HG02981 (cell line): ENCODE measurements around the gene CNPY4.
A peak's percentile ranks its signal among the peaks of the same experiment; 100 is the strongest.
"Not testable (repeated sequence)": the region's sequence is repeated elsewhere in the genome, so short reads cannot be mapped to it uniquely, and the experiment has no call there.

ENCODE experiments used
- ATAC-seq: cut with Tn5 transposase; IDR thresholded peaks from one replicate; pipeline ENCODE4 v1.9.1; 2021; ENCODE audit warnings: mild to moderate bottlenecking, moderate library complexity; ENCODE audit not compliant: unreplicated experiment

The CNPY4 gene

DNA sequence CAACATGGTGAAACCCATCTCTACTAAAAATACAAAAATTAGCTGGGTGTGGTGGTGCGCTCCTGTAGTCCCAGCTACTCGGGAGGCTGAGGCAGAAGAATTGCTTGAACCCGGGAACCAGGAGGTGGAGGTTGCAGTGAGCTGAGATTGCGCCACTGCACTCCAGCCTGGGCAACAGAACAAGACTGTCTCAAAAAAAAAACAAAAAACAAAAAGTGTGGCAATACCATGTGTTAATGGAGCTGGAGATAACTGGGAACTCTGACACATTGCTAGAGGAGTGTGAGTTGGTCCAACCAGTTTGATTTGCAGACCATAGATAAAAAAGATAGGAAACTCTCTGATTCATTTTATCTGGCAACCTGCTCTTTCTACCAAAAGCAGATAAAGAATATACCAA, 26.9 kb downstream of the CNPY4 start:
- ATAC-seq = not testable (repeated sequence)

GRCh38 chr7:100147278-100147677, 27.8 kb downstream of the CNPY4 start:
- no peak for ATAC-seq

- ATAC-seq = no peak
These were observed 28.8 kb downstream of the CNPY4 start for GRCh38 chr7:100148225-100148558.

DNA sequence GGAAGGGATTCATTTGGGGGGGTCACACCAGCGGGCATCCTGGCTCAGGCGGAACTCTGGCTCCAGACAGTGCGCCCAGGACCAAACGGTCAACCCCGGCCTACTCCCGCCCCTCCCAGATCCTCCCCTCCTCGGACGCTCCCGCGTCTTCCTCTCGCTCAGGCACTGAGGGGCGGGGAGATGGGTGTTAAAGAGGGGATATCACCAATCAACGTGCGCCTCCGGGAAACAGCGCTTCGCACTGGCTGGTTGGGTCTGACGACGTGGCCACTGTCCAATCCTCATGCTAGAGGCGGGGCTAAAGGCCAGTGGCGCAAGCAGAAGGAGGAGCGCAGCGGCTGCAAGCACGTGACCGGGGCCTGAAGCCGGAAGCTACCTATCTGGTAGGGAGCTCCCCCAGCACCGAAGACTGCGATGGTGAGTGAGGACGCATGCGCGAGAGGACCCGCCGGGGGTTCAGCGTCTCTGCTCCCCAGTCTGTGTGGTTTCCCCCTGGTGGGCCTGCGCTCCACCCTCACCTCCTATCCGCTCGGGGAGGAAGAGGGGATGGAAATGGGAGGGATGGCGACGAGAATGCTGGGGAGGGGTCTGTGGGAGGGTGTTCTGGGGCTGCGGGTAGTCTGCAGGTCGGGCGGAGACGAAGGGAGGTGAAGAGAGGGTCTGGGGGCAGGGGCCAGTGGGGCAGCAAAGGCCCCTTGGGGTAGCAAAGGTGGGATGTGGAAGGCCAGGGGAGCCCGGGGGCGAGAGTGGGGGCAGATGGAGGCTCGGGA, 29.3 kb downstream of the CNPY4 start, which contains the start of gene LAMTOR4:
TSS of gene LAMTOR4 (plus strand) at position 360 of the 770 bp plus-strand sequence. CDS start at position 415, 55 bp downstream.
- peak; percentile 99 for ATAC-seq

- ATAC-seq = no peak
These were observed 33.0 kb downstream of the CNPY4 start for GRCh38 chr7:100152404-100152803.

DNA sequence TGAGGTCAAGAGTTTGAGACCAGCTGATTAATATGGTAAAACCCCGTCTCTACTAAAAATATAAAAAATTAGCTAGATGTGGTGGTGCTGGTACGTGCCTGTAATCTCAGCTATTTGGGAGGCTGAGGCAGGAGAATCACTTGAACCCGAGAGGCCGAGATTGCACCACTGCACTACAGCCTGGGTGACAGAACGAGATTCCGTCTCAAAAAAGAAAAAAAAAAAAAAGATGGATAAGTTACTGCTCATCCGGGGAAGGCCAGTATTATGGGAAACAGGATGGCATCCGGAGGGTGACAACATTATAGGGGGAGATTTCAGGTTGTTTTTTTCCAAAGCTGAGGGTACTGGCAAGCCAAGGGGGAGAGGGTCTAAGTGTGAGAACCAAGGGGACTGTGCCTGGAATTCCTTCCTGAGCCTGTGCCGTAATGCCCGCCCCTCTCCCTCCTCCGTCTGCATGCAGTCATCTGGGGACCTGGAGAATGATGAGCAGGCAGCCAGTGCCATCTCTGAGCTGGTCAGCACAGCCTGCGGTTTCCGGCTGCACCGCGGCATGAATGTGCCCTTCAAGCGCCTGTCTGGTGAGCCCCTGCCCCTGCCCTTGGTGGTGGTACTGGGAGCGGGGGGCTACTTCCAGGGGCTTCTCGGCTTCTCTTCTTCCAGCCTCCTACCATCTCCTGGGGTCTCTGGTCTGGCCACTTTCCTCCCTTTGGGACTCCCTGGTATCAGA, 33.7 kb downstream of the CNPY4 start:
- ATAC-seq = no peak

- ATAC-seq = no peak
These were observed 34.5 kb downstream of the CNPY4 start for GRCh38 chr7:100153708-100154535.

DNA sequence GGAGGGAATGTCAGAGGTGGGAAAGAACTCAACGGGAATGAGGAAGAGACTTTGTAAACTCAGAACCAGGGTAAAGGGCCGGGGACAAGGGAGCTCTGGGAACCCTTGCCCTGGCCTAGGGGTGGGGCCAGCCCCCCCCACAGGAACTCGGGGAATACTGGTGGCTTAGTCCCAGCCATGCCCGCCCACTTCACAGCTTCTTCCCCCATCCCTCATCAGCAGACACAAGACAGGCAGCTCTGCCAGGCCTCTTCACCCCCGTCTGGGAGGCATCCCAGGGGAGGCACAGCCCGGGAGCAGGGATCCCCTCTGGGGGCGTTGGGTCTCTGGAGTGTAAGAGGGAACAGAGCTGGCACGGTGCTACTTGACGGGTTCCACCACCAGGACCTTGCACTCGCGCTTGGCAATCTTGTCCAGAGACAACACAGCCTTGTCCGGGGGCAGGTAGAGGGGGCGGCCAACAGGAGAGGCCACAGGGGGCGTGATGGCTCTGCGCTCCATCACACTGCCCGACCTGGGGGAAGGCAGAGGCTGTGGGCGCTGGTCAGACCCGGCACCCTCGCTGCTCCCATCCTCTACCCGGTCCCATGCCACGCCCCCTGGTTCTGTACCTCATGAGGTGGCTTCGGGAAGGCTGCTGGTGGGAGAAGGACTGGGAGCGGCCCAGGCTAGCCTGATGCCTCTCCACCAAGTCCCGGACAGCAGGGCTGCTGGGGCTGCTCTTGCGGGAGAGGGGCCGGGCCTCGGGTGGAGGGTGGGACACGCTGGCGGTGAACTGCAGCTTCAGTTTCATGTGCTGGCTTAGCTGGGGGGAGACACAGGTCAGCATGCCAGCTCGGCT, 35.4 kb downstream of the CNPY4 start:
- no peak for ATAC-seq

DNA sequence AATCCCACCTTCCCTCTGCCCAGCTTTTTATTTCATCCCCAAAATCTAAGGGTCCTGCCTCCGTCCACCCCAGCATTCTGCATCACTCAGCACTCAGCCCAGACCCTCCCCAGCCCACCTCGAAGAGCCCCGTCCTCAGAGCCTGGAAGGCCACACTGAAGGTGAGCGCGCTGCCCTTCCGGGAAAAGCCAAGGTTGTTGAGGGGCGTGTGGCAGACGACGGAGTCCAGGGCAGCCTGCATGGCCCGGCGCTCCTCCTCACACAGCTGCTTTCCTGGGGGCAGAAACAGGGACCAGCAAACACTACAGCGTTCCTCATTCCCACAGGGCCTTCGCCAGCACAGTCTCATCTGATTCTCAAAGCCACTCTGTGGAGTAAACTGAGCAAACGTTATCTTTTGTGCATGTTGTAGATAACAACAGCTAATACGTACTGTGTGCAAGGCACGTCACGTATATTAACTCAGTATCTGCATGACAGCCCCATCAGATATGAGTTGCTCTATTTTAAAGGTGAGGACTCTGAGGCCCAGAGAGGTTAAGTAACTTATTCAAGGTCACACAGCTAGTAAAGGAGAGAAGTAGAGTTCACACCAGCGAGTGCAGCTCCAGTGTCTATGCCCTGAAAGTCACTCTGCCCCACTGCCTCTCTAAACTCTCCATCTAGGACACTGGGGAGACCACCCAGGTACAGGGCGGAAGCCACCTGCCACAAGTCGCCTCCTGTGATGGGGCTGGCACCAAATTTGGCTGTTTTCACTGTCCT, 36.3 kb downstream of the CNPY4 start:
- ATAC-seq = no peak

DNA sequence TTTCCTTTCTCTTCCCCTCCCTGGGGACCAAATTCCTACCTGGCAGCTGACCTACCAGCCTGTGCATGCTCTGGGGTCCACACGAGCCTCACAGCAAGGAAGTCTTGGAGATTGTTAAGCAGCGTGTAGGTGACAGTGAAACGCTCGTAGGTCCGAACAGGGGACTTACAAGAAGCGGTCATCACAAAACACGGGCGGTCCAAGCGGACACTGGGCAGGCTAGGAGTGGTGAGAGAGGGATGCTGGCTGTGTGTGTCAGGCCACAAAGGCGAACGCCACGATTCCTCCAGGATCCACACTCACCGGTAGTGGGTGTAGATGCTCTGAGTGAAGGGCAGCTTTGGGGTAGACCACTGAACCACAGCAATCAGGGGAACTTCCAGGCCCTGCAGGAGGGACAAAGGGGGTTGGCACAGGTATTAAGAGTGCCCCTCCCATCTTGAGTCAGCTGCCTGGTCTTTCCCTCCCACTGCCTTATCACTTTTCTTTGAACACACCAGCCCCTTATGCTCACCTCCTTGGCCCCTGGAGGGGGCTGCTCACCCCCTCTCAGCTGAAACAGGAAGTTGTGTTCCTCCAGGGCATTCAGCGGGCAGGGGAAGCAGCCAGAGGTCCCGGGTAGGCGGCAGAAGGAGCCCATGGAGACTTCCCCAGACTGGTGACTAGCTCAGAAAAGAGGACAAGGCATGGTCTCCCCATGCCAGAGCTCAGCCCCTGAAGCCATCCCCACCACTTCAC, 37.1 kb downstream of the CNPY4 start:
- ATAC-seq = no peak

GRCh38 chr7:100157069-100157333, 37.6 kb downstream of the CNPY4 start:
- ATAC-seq = no peak

DNA sequence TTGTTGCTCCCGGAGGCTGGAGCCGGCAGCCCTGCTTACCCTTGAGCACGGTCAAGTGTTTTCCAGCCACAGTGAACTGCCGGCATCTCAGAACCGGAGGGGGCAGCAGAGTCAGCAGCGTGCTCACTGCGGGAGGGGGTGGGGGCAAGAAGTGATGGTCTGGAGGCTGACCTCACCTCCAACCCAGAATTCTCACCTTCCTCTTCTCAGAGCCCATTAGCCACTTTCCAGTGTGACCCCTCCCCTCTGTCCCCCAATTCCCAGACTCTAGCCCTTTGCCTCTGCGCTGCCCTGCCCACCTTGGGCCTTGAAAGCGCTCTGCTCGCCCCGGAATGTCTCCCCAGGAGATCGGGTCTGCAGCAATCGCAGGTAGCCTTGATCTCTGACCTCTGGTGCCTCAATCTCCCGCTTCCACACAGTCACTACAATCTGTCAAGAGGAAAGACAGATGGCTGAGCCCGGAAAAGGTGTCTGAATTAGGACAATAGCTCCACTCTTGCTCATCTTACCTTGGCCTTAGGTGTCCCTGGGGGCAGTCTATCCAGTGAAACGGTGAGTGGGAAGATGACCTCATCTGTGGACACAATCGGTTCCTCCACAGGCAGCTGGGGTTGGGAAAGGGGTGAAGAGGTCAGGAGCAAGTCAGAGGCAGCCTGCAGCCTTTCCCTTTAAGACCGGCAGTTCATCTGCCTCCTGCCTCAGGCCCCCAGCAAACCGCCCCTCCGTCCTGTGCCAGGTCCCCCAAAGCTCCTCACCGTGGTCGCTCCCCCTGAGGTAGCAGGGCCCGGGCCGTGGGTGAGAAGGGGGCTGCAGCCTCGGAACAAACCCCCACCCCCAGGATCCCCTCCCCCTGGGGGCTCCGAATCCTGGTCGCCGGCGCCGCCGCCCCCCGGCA, 38.1 kb downstream of the CNPY4 start:
- ATAC-seq = no peak

DNA sequence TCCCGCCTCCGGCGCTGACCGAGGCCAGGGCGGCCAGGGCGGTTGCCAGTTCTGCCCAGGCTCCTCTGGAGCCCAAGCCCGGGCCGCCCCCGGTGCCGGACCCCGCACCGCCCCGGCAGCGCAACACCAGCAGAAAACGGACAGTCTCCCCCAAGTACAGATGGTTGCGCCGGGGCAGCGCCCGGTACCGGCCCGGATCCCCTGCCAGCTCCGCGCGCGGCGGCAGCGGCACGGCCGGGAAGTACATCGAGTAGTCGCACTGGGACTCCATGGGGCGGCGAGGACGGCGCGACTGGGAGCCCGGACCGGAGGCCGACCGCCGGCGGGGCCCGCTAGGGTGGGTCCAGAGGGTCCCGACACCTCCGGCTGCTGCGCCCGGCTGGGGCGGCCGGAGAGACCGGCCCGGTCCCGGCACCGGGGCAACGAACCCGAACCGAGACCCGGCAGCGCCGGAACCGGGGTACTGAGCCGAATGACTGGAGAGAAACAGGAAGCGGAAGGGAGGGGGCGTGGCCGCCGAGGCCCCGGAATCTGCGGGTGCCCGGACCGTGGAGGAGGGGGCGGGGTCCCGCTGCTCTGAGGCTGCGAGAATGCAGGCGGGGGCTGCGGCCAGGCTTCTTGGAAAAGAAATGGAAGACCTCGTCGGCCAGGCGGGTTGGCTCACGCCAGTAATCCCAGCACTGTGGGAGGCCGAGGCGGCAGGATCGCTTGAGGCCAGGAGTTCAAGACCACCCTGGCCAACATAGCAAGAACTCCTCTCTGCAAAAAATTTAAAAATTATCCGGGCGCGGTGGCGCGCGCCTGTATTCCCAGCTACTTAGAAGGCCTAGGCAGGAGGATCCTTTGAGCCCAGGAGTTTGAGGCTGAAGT, 39.0 kb downstream of the CNPY4 start, which contains the start of gene TRAPPC14:
TSS of gene TRAPPC14 (minus strand) at position 495 of the 870 bp plus-strand sequence. CDS start at position 271, 224 bp downstream.
- peak; percentile 79 for ATAC-seq

DNA sequence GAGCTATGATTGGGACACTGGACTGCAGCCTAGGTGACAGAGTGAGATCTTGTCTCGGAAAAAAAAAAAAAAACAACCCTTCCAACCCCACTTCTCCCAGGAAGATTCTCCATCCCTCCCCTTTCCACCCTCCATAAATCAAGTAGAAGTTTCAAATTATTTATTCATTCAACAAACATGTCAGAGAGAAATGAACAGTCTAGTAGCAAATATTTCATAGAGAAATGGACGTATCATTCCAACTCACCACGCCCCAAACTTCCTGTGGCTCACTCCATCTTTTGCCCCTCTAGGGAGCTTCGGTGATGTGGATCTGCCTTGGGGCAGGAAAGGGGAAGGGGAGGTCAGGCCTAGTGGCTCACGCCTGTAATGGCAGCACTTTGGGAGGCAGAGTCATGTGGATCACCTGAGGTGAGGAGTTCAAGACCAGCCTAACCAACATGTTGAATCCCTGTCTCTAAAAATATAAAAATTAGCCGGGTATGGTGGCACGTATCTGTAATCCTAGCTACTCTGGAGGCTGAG, 39.7 kb downstream of the CNPY4 start:
- no peak for ATAC-seq

- no peak for ATAC-seq
These were observed 40.6 kb downstream of the CNPY4 start for GRCh38 chr7:100160067-100160466.

DNA sequence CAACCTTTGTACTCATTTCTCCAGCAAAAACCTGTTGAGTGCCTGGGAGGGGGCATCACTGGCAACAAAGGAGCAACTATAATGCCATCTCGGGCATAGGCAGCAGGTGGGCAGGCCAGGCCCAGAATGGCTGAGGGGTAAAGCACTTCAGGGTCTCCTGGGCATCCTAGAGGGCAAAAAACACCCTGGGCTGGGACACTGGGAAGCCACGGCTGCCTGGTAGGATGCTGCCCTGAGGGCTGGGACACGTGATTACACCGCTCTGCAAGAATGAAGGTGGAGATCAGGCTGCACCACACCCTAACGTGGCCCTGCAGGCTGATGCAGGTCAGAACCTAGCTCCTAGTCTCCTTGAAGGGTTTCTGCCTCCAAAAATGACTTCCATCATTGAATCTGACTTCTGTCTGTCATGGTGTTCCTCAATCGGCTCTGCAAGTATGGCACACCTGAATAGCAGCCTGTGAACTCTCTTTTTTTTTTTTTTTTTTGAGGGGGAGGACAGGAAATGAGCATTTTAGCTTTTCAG, 43.6 kb downstream of the CNPY4 start:
- no peak for ATAC-seq

GRCh38 chr7:100163871-100164270, 44.4 kb downstream of the CNPY4 start:
- ATAC-seq = no peak
